Trophoblast cell (in vitro differentiated cells and primary cell): ENCODE data around the gene CNTRL.

Experiments
- DNase-seq, 2 donors: peaks; one replicate each; pipeline ENCODE4 v3.0.0-alpha.2; 2016
- H2AFZ ChIP-seq: 2 replicates; pipeline ENCODE4 v1.6.1; 2013; ENCODE audit warnings: low read length, moderate library complexity, mild to moderate bottlenecking; ENCODE audit not compliant: insufficient read depth, poor library complexity
- H2AK5ac ChIP-seq: 2 replicates; pipeline ENCODE4 v1.6.1; 2013; ENCODE audit warnings: mild to moderate bottlenecking, low read length
- H2BK120ac ChIP-seq: 2 replicates; pipeline ENCODE4 v1.6.1; 2013; ENCODE audit warnings: low read length, mild to moderate bottlenecking, moderate library complexity; ENCODE audit not compliant: insufficient read depth, poor library complexity
- H2BK12ac ChIP-seq: 2 replicates; pipeline ENCODE4 v1.6.1; 2013; ENCODE audit warnings: mild to moderate bottlenecking, low read length, moderate library complexity
- H2BK5ac ChIP-seq: 2 replicates; pipeline ENCODE4 v1.6.1; 2013; ENCODE audit warnings: low read length, low read depth, moderate library complexity, mild to moderate bottlenecking; ENCODE audit not compliant: poor library complexity
- H3K14ac ChIP-seq: 2 replicates; pipeline ENCODE4 v1.6.1; 2013; ENCODE audit warnings: mild to moderate bottlenecking, low read length
- H3K18ac ChIP-seq: 2 replicates; pipeline ENCODE4 v1.6.1; 2013; ENCODE audit warnings: mild to moderate bottlenecking, low read length
- H3K23ac ChIP-seq: 2 replicates; pipeline ENCODE4 v1.6.1; 2013; ENCODE audit warnings: low read length
- H3K27ac ChIP-seq: 2 replicates; pipeline ENCODE4 v1.5.1; 2013; ENCODE audit warnings: low read depth, mild to moderate bottlenecking, inconsistent platforms, low read length, moderate library complexity
- H3K27me3 ChIP-seq: 2 replicates; pipeline ENCODE4 v1.6.1; 2013; ENCODE audit warnings: inconsistent platforms, mild to moderate bottlenecking, low read length, moderate library complexity; ENCODE audit not compliant: insufficient read depth
- H3K36me3 ChIP-seq, 2 experiments: 1 replicate in 1 of 2; 2 replicates in 1 of 2; pipeline ENCODE4 v1.6.1; 2013; ENCODE audit warnings: low read length in 2 of 2, mild to moderate bottlenecking in 2 of 2, moderate library complexity in 1 of 2; ENCODE audit not compliant: insufficient read depth in 2 of 2, control insufficient read depth in 1 of 2
- H3K4ac ChIP-seq: 2 replicates; pipeline ENCODE4 v1.6.1; 2013; ENCODE audit warnings: low read depth, mild to moderate bottlenecking, low read length, moderate library complexity
- H3K4me1 ChIP-seq, 2 experiments: 1 replicate in 1 of 2; 2 replicates in 1 of 2; pipeline ENCODE4 v1.6.1; 2013; ENCODE audit warnings: low read length in 2 of 2, mild to moderate bottlenecking in 2 of 2, moderate library complexity in 1 of 2; ENCODE audit not compliant: insufficient read depth in 2 of 2, control insufficient read depth in 1 of 2
- H3K4me2 ChIP-seq: 2 replicates; pipeline ENCODE4 v1.6.1; 2013; ENCODE audit warnings: inconsistent platforms, mild to moderate bottlenecking, low read length, moderate library complexity
- H3K4me3 ChIP-seq: 2 replicates; pipeline ENCODE4 v1.5.1; 2013; ENCODE audit warnings: mild to moderate bottlenecking, low read depth, low read length, inconsistent platforms
- H3K79me1 ChIP-seq: one replicate; pipeline ENCODE4 v1.6.1; 2013; ENCODE audit warnings: low read length
- H3K79me2 ChIP-seq: 2 replicates; pipeline ENCODE4 v1.6.1; 2013; ENCODE audit warnings: low read length, mild to moderate bottlenecking; ENCODE audit not compliant: control insufficient read depth, insufficient read depth, poor library complexity
- H3K9ac ChIP-seq: 2 replicates; pipeline ENCODE4 v1.6.1; 2013; ENCODE audit warnings: mild to moderate bottlenecking, low read length
- H3K9me3 ChIP-seq: 2 replicates; pipeline ENCODE4 v1.6.1; 2013; ENCODE audit warnings: low read depth, mild to moderate bottlenecking, control low read depth, inconsistent platforms, low read length; ENCODE audit not compliant: insufficient read depth
- H4K12ac ChIP-seq: 2 replicates; pipeline ENCODE4 v1.6.1; 2013; ENCODE audit warnings: low read depth, mild to moderate bottlenecking, low read length, moderate library complexity
- H4K8ac ChIP-seq: 2 replicates; pipeline ENCODE4 v1.6.1; 2013; ENCODE audit warnings: low read depth, mild to moderate bottlenecking, low read length, moderate library complexity
- H4K91ac ChIP-seq: one replicate; pipeline ENCODE4 v1.6.1; 2013; ENCODE audit warnings: low read depth, mild to moderate bottlenecking, low read length, moderate library complexity
- WGBS: extraction: QIAGEN DNeasy Blood & Tissue Kit; methylation state at CpG from one replicate; pipeline ENCODE4 v1.1.7; 2013; ENCODE audit warnings: missing lambda C conversion rate; ENCODE audit not compliant: insufficient read length, insufficient coverage; ENCODE audit errors: extremely low coverage; 5-methylcytosine and 5-hydroxymethylcytosine counted together

The CNTRL gene

GRCh38 chr9:121168052-121168451, 93.3 kb downstream of the CNTRL start:
- no CpG with 5 or more reads among the region's 2 CpGs for WGBS
- Histone ChIP-seq H3K9ac (no peak overlapping the region), H3K79me2 (no peaks in the 10 kb centered on the region), H2BK120ac (no peak overlapping the region), H4K91ac (no peak overlapping the region), H2AK5ac (no peak overlapping the region), H3K27me3 (no peaks in the 10 kb centered on the region), H3K36me3 (peaks cover 9 to 14% of the 10 kb centered on the region in 2 experiments), H3K79me1 (no peaks in the 10 kb centered on the region), H3K4me2 (no peak overlapping the region), H3K4me1 (no peaks in the 10 kb centered on the region), H3K27ac (no peak overlapping the region), H3K23ac (no peak overlapping the region), H3K4ac (no peak overlapping the region), H3K9me3 (no peaks in the 10 kb centered on the region), H2BK12ac (no peak overlapping the region), H3K18ac (no peak overlapping the region), H3K14ac (no peak overlapping the region), H2BK5ac (no peak overlapping the region), H2AFZ (no peak overlapping the region), H4K12ac (no peak overlapping the region), H4K8ac (no peak overlapping the region), H3K4me3 (no peak overlapping the region)
- DNase-seq: no peak

DNA sequence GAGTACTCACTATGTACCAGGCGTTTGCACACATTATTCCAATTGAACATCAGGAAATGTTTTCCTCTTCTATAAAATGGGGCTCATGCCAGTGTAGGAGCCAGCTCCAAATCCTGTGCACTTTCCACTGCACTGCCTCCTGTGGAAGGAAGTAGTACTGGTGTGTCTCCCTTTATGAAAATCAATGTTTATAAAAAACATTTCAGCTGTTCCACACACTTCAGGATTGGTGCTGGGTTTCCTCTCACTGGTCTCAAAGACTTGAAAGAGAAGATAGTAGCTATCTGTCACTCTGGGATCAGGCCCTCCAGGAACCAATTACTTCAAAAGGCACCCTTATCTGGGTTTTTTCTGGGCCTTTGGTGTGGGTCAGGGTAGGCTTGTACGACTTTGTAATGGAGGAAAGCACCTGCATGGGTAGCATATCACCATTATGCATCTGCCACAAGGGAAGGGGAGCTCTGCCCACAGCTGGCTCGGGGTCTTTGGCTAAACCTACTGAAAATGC, 94.4 kb downstream of the CNTRL start:
- H2BK5ac ChIP-seq: no peak overlapping the region
- no peak overlapping the region for H4K91ac ChIP-seq
- no peak overlapping the region for H3K27ac ChIP-seq
- H3K18ac ChIP-seq: no peak overlapping the region
- H4K12ac ChIP-seq: no peak overlapping the region
- no peaks in the 10 kb centered on the region for H3K4me1 ChIP-seq
- H3K9ac ChIP-seq: no peak overlapping the region
- H3K36me3 ChIP-seq: peaks cover 16 to 18% of the 10 kb centered on the region in 2 experiments
- H3K79me2 ChIP-seq: no peaks in the 10 kb centered on the region
- no peak overlapping the region for H2AK5ac ChIP-seq
- no peak overlapping the region for H2BK120ac ChIP-seq
- no peaks in the 10 kb centered on the region for H3K27me3 ChIP-seq
- no peak overlapping the region for H3K4me3 ChIP-seq
- H3K14ac ChIP-seq: no peak overlapping the region
- H3K79me1 ChIP-seq: no peaks in the 10 kb centered on the region
- no peak overlapping the region for H3K23ac ChIP-seq
- WGBS: no CpG with 5 or more reads among the region's 3 CpGs
- H2BK12ac ChIP-seq: no peak overlapping the region
- H3K4ac ChIP-seq: no peak overlapping the region
- no peak overlapping the region for H2AFZ ChIP-seq
- no peak overlapping the region for H3K4me2 ChIP-seq
- H4K8ac ChIP-seq: no peak overlapping the region
- DNase-seq: peak in 1 of 2 donors; percentile 21
- H3K9me3 ChIP-seq: no peaks in the 10 kb centered on the region

DNA sequence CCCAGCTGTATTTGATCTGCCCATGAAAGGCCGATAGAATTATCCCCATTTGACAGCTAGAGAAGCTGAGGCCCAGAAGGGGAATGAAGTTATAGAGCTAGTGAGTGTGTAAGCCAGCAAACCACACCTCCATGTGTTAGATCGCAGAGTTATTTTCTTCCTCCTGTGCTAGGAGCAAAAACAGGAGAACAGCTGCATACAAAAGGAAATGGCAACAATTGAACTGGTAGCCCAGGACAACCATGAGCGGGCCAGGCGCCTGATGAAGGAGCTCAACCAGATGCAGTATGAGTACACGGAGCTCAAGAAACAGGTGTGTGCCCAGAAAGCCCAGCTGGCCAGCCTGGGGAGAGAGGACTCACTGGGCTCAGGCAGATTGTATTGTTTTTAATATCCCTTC, 96.5 kb downstream of the CNTRL start:
- peaks cover 20 to 22% of the 10 kb centered on the region in 2 experiments for H3K36me3 ChIP-seq
- no peak overlapping the region for H3K27ac ChIP-seq
- no peaks in the 10 kb centered on the region for H3K4me1 ChIP-seq
- no peak overlapping the region for H3K18ac ChIP-seq
- H2AK5ac ChIP-seq: no peak overlapping the region
- no peak overlapping the region for H3K9ac ChIP-seq
- H3K23ac ChIP-seq: no peak overlapping the region
- no peak overlapping the region for H2BK5ac ChIP-seq
- H3K4ac ChIP-seq: no peak overlapping the region
- no peak overlapping the region for H4K91ac ChIP-seq
- DNase-seq: no peak
- H2AFZ ChIP-seq: no peak overlapping the region
- WGBS: no CpG with 5 or more reads among the region's 5 CpGs
- H2BK120ac ChIP-seq: no peak overlapping the region
- no peaks in the 10 kb centered on the region for H3K9me3 ChIP-seq
- no peak overlapping the region for H3K14ac ChIP-seq
- no peaks in the 10 kb centered on the region for H3K27me3 ChIP-seq
- no peak overlapping the region for H4K12ac ChIP-seq
- H2BK12ac ChIP-seq: no peak overlapping the region
- no peak overlapping the region for H3K4me3 ChIP-seq
- H3K79me1 ChIP-seq: no peaks in the 10 kb centered on the region
- H3K4me2 ChIP-seq: no peak overlapping the region
- H3K79me2 ChIP-seq: no peaks in the 10 kb centered on the region
- no peak overlapping the region for H4K8ac ChIP-seq

GRCh38 chr9:121172726-121173487, 98.2 kb downstream of the CNTRL start:
- H3K4me3 ChIP-seq: no peak overlapping the region
- H2BK120ac ChIP-seq: no peak overlapping the region
- H3K4me1 ChIP-seq: no peaks in the 10 kb centered on the region
- H3K14ac ChIP-seq: no peak overlapping the region
- no peak overlapping the region for H4K12ac ChIP-seq
- no CpG with 5 or more reads among the region's 1 CpG for WGBS
- no peak overlapping the region for H2AK5ac ChIP-seq
- H3K23ac ChIP-seq: no peak overlapping the region
- no peak overlapping the region for H3K27ac ChIP-seq
- peaks cover 20 to 24% of the 10 kb centered on the region in 2 experiments for H3K36me3 ChIP-seq
- H3K27me3 ChIP-seq: no peaks in the 10 kb centered on the region
- no peak for DNase-seq
- H2BK12ac ChIP-seq: no peak overlapping the region
- H3K4ac ChIP-seq: no peak overlapping the region
- H2AFZ ChIP-seq: no peak overlapping the region
- H4K8ac ChIP-seq: no peak overlapping the region
- no peak overlapping the region for H3K18ac ChIP-seq
- no peak overlapping the region for H3K4me2 ChIP-seq
- H2BK5ac ChIP-seq: no peak overlapping the region
- H3K9ac ChIP-seq: no peak overlapping the region
- H3K79me1 ChIP-seq: no peaks in the 10 kb centered on the region
- H3K79me2 ChIP-seq: no peaks in the 10 kb centered on the region
- H3K9me3 ChIP-seq: no peaks in the 10 kb centered on the region
- no peak overlapping the region for H4K91ac ChIP-seq
